K562 (cell line): Measurements from ENCODE around the gene PAFAH1B1. TPM values are rescaled to one million over a fixed set of nuclear protein-coding genes. Genes with fewer than 3 reads are reported as not detected.

Source experiments
- ARID2 ChIP-seq: fragments of 450-650 bp; IDR thresholded peaks from 2 replicates; pipeline ENCODE4 v1.6.1; 2017; ENCODE audit warnings: antibody characterized with exemption, mild to moderate bottlenecking
- CLOCK ChIP-seq: fragments of 250-450 bp; sonication (Bioruptor Pico); IDR thresholded peaks from 2 replicates; pipeline ENCODE4 v1.4.0; 2020; ENCODE audit warnings: mild to moderate bottlenecking, moderate library complexity, borderline replicate concordance
- FOSL1 ChIP-seq: fragments of 200-800 bp; sonication (Bioruptor generic); conservative IDR thresholded peaks from 2 replicates; pipeline ENCODE4 v1.6.1; 2016; ENCODE audit warnings: missing genetic modification characterization, missing compliant biosample characterization
- HNRNPLL ChIP-seq: fragments of 200-400 bp; formaldehyde crosslinking; IDR thresholded peaks from 2 replicates; pipeline ENCODE4 v1.6.1; 2017; ENCODE audit warnings: low read length, low read depth, mild to moderate bottlenecking; ENCODE audit not compliant: poor library complexity, severe bottlenecking
- KDM1A ChIP-seq, 2 experiments: fragments of 450-650 bp; IDR thresholded peaks; 2 replicates each; pipeline ENCODE4 v1.6.1; 2016; ENCODE audit warnings: mild to moderate bottlenecking in 2 of 2
- KDM4B ChIP-seq, 2 experiments: fragments of 450-650 bp in 1 of 2; sonication (generic) in 1 of 2; IDR thresholded peaks; 2 replicates each; pipeline ENCODE4 v1.6.1; 2016 to 2017; ENCODE audit warnings: borderline replicate concordance in 2 of 2, antibody characterized with exemption in 1 of 2, low read depth in 1 of 2, mild to moderate bottlenecking in 1 of 2
- NR1H2 ChIP-seq: sonication (generic); formaldehyde crosslinking; IDR thresholded peaks from 2 replicates; pipeline ENCODE4 v1.4.0; 2020; ENCODE audit warnings: mild to moderate bottlenecking, missing genetic modification reagents
- PHF21A ChIP-seq: fragments of 450-650 bp; IDR thresholded peaks from 2 replicates; pipeline ENCODE4 v1.6.1; 2017; ENCODE audit warnings: low read depth, borderline replicate concordance
- PRPF4 ChIP-seq: fragments of 200-400 bp; formaldehyde crosslinking; IDR thresholded peaks from one replicate; pipeline ENCODE4 v1.6.1; 2017; ENCODE audit warnings: low read length, low read depth, mild to moderate bottlenecking; ENCODE audit not compliant: insufficient read depth, poor library complexity, severe bottlenecking
- PTBP1 ChIP-seq: fragments of 200-400 bp; formaldehyde crosslinking; IDR thresholded peaks from 2 replicates; pipeline ENCODE4 v1.6.1; 2017; ENCODE audit warnings: low read depth, low read length
- RAD51 ChIP-seq: fragments of 450-650 bp; IDR thresholded peaks from 2 replicates; pipeline ENCODE4 v1.7.1; 2016; ENCODE audit warnings: low read depth, mild to moderate bottlenecking, borderline replicate concordance
- SAFB2 ChIP-seq: fragments of 200-400 bp; formaldehyde crosslinking; IDR thresholded peaks from 2 replicates; pipeline ENCODE4 v1.6.1; 2018; ENCODE audit warnings: borderline replicate concordance, low read length, low read depth, moderate library complexity; ENCODE audit not compliant: severe bottlenecking
- SMARCA5 ChIP-seq: fragments of 450-650 bp; IDR thresholded peaks from 2 replicates; pipeline ENCODE4 v1.6.1; 2016
- SMARCC2 ChIP-seq: fragments of 450-650 bp; IDR thresholded peaks from 2 replicates; pipeline ENCODE4 v1.6.1; 2017; ENCODE audit warnings: antibody characterized with exemption, moderate library complexity, mild to moderate bottlenecking, low read depth
- TAL1 ChIP-seq: fragments of 450-650 bp; IDR thresholded peaks from 2 replicates; pipeline ENCODE4 v1.6.1; 2016; ENCODE audit warnings: mild to moderate bottlenecking
- ZFP1 ChIP-seq: fragments of 450-650 bp; formaldehyde crosslinking; IDR thresholded peaks from 2 replicates; pipeline ENCODE4 v1.4.0; 2020; ENCODE audit warnings: mild to moderate bottlenecking, mixed read lengths
- ZNF586 ChIP-seq: fragments of 450-650 bp; formaldehyde crosslinking; conservative IDR thresholded peaks from 2 replicates; pipeline ENCODE4 v1.4.0; 2020; ENCODE audit warnings: mild to moderate bottlenecking, moderate library complexity
- ZNF589 ChIP-seq: fragments of 200-800 bp; sonication (Bioruptor generic); IDR thresholded peaks from 2 replicates; pipeline ENCODE4 v1.6.1; 2016; ENCODE audit warnings: low read depth, missing genetic modification characterization, missing compliant biosample characterization
- ZZZ3 ChIP-seq: fragments of 450-650 bp; IDR thresholded peaks from 2 replicates; pipeline ENCODE4 v1.6.1; 2016; ENCODE audit warnings: antibody characterized with exemption, mild to moderate bottlenecking, moderate library complexity
- polyA plus RNA-seq, 8 experiments: library from polyadenylated mRNA; depleted of rRNA in 4 of 8; stranded (reverse) in 5 of 8; unstranded in 3 of 8; fragments of >200 nt; fragmentation: Nextera tagmentation in 2 of 8; fragmentation: Illumina TruSeq in 1 of 8; extraction: Ambion mirVana in 2 of 8; extraction: Trizol in 1 of 8; gene quantifications; 2 replicates each; pipeline versions ENCODE4 v1.2.1 to v1.2.3, GENCODE V29; 2011 to 2014; ENCODE audit warnings: inconsistent platforms in 1 of 8, missing spikeins in 1 of 8
- total RNA-seq, 7 experiments: library from RNA; depleted of rRNA in 6 of 7; stranded (reverse); fragments of >200 nt in 6 of 7; fragmentation: Illumina TruSeq in 2 of 7; extraction: Trizol in 2 of 7; gene quantifications; 2 replicates each; pipeline versions ENCODE4 v1.2.1 to v1.2.3, GENCODE V29; 2011 to 2021; ENCODE audit warnings: low replicate concordance in 1 of 7
- TF ChIP-seq, protein P1 (sequence below): sonication (generic); formaldehyde crosslinking; IDR thresholded peaks from 2 replicates; pipeline ENCODE4 v1.8.0; 2023; ENCODE audit warnings: mild to moderate bottlenecking, missing genetic modification reagents
- TF ChIP-seq, protein P2 (sequence below): IDR thresholded peaks from 2 replicates; pipeline ENCODE4 v1.6.1; 2012; ENCODE audit warnings: low read depth, low read length, improper control_type of control experiment, borderline replicate concordance
- TF ChIP-seq, protein P3 (sequence below): IDR thresholded peaks from 2 replicates; pipeline ENCODE4 v1.6.1; 2011; ENCODE audit warnings: borderline replicate concordance, low read depth, mild to moderate bottlenecking, moderate library complexity, low read length; ENCODE audit not compliant: insufficient read depth, poor library complexity, severe bottlenecking

PAFAH1B1 gene
- total and polyA plus RNA-seq, 9 of the 15 experiments (the other 6 are each of a cell fraction or from before 2014, with no cell fraction given): 23.3 to 66.4 (median 40.2) TPM

DNA sequence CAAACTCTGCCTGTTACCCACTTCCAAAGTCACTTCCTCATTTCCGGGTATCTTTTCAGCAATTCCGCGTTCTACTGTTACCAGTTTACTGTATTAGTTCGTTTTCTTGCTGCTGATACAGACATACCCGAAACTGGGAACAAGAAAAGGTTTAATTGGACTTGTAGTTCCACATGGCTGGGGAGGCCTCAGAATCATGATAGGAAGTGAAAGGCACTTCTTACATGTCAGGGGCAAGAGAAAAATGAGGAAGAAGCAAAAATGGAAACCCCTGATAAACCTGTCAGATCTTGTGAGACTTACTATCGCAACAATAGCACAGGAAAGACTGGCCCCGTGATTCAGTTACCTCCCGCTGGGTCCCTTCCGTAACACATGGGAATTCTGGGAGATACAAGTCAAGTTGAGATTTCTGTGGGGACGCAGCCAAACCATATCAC is 30.9 kb downstream of the PAFAH1B1 start (continued):
- TF ChIP-seq SAFB2 (no peak), HNRNPLL (no peak), ZFP1 (CRISPR knock-in tag) (no peak), SMARCA5 (no peak), PHF21A (no peak), FOSL1 (peak; percentile 41), TAL1 (peak; percentile 62), PRPF4 (no peak), SMARCC2 (no peak), PTBP1 (no peak), ZNF589 (CRISPR knock-in tag) (no peak), ARID2 (no peak), CLOCK (CRISPR knock-in tag) (no peak), RAD51 (no peak), ZZZ3 (no peak), KDM4B (IDR thresholded peaks at IDR 0.05; ENCODE audit: borderline replicate concordance in 2 of 2, low read depth in 1 of 2) (no peak), KDM1A (IDR thresholded peaks at IDR 0.05) (peak; percentile 97 to 98), ZNF586 (CRISPR knock-in tag) (no peak), NR1H2 (CRISPR knock-in tag) (no peak)
- TF ChIP-seq, protein P1, sequence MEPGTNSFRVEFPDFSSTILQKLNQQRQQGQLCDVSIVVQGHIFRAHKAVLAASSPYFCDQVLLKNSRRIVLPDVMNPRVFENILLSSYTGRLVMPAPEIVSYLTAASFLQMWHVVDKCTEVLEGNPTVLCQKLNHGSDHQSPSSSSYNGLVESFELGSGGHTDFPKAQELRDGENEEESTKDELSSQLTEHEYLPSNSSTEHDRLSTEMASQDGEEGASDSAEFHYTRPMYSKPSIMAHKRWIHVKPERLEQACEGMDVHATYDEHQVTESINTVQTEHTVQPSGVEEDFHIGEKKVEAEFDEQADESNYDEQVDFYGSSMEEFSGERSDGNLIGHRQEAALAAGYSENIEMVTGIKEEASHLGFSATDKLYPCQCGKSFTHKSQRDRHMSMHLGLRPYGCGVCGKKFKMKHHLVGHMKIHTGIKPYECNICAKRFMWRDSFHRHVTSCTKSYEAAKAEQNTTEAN (CRISPR knock-in tag): no peak
- TF ChIP-seq, protein P2, sequence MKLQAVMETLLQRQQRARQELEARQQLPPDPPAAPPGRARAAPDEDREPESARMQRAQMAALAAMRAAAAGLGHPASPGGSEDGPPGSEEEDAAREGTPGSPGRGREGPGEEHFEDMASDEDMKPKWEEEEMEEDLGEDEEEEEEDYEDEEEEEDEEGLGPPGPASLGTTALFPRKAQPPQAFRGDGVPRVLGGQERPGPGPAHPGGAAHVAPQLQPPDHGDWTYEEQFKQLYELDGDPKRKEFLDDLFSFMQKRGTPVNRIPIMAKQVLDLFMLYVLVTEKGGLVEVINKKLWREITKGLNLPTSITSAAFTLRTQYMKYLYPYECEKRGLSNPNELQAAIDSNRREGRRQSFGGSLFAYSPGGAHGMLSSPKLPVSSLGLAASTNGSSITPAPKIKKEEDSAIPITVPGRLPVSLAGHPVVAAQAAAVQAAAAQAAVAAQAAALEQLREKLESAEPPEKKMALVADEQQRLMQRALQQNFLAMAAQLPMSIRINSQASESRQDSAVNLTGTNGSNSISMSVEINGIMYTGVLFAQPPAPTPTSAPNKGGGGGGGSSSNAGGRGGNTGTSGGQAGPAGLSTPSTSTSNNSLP: no peak
- TF ChIP-seq, protein P3, sequence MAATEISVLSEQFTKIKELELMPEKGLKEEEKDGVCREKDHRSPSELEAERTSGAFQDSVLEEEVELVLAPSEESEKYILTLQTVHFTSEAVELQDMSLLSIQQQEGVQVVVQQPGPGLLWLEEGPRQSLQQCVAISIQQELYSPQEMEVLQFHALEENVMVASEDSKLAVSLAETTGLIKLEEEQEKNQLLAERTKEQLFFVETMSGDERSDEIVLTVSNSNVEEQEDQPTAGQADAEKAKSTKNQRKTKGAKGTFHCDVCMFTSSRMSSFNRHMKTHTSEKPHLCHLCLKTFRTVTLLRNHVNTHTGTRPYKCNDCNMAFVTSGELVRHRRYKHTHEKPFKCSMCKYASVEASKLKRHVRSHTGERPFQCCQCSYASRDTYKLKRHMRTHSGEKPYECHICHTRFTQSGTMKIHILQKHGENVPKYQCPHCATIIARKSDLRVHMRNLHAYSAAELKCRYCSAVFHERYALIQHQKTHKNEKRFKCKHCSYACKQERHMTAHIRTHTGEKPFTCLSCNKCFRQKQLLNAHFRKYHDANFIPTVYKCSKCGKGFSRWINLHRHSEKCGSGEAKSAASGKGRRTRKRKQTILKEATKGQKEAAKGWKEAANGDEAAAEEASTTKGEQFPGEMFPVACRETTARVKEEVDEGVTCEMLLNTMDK: no peak
